CD8-positive, alpha-beta memory T cell (primary cell): ENCODE data around the gene RTN3. TPM values are rescaled to one million over a fixed set of nuclear protein-coding genes. Genes with fewer than 3 reads are reported as not detected.

ENCODE experiments used
- CTCF ChIA-PET: fragments of 350-600 bp; sonication (Branson Sonifier 250); formaldehyde crosslinking; loops from one replicate; lab custom pipeline; 2021; ENCODE audit warnings: antibody characterized with exemption; lab: Charles Lee
- POLR2A ChIA-PET: fragments of 350-600 bp; sonication (Branson Sonifier 250); formaldehyde crosslinking; loops from one replicate; lab custom pipeline; 2021; ENCODE audit warnings: antibody characterized with exemption; lab: Charles Lee
- DNase-seq, 5 donors: peaks; one replicate each; pipeline versions ENCODE4 v3.0.0 to v3.0.0-alpha.2; 2020 to 2022; ENCODE audit warnings: mixed read lengths in 1 of 5
- H3K27ac ChIP-seq: one replicate; pipeline ENCODE4 v1.7.0; 2013; ENCODE audit warnings: low read depth, mild to moderate bottlenecking, low read length, moderate library complexity
- H3K27me3 ChIP-seq: 2 replicates; pipeline ENCODE4 v1.7.0; 2013; ENCODE audit warnings: low read length, mild to moderate bottlenecking; ENCODE audit not compliant: insufficient read depth, poor library complexity, severe bottlenecking
- H3K36me3 ChIP-seq: 2 replicates; pipeline ENCODE4 v1.7.0; 2013; ENCODE audit warnings: mild to moderate bottlenecking, low read length, moderate library complexity; ENCODE audit not compliant: insufficient read depth
- H3K4me1 ChIP-seq: 2 replicates; pipeline ENCODE4 v1.7.0; 2013; ENCODE audit warnings: mild to moderate bottlenecking, low read length, moderate library complexity; ENCODE audit not compliant: insufficient read depth
- H3K4me3 ChIP-seq: 2 replicates; pipeline ENCODE4 v1.7.0; 2013; ENCODE audit warnings: mild to moderate bottlenecking, low read length
- H3K9me3 ChIP-seq: 2 replicates; pipeline ENCODE4 v1.7.0; 2013; ENCODE audit warnings: mild to moderate bottlenecking, low read length
- H3K27ac Mint-ChIP-seq, 8 donors: one replicate each; pipeline ENCODE4 v1.8.0; 2020 to 2021; ENCODE audit warnings: mixed read lengths in 8 of 8, mild to moderate bottlenecking in 6 of 8, inconsistent platforms in 3 of 8, moderate library complexity in 3 of 8
- H3K27me3 Mint-ChIP-seq, 2 donors: one replicate each; pipeline ENCODE4 v1.8.0; 2020 to 2021; ENCODE audit warnings: mixed read lengths in 2 of 2, mild to moderate bottlenecking in 1 of 2, moderate library complexity in 1 of 2
- H3K36me3 Mint-ChIP-seq, 3 donors: one replicate each; pipeline ENCODE4 v1.8.0; 2020 to 2021; ENCODE audit warnings: mixed read lengths in 3 of 3, inconsistent platforms in 1 of 3, mild to moderate bottlenecking in 1 of 3
- H3K4me1 Mint-ChIP-seq, 3 donors: one replicate each; pipeline ENCODE4 v1.8.0; 2020 to 2021; ENCODE audit warnings: mixed read lengths in 3 of 3, inconsistent platforms in 1 of 3, mild to moderate bottlenecking in 1 of 3
- H3K4me3 Mint-ChIP-seq, 7 donors: one replicate each; pipeline ENCODE4 v1.8.0; 2020 to 2021; ENCODE audit warnings: mixed read lengths in 7 of 7, mild to moderate bottlenecking in 6 of 7, moderate library complexity in 4 of 7, inconsistent platforms in 2 of 7
- H3K9me3 Mint-ChIP-seq, 5 donors: one replicate each; pipeline ENCODE4 v1.8.0; 2020 to 2022; ENCODE audit warnings: mixed read lengths in 5 of 5, mild to moderate bottlenecking in 3 of 5, moderate library complexity in 2 of 5, inconsistent platforms in 1 of 5
- polyA plus RNA-seq: library from polyadenylated mRNA; unstranded; fragments of 300-500 nt; fragmentation: Illumina TruSeq; gene quantifications from one replicate; pipeline ENCODE4 v1.2.3, GENCODE V29; 2021
- total RNA-seq, 2 experiments: library from RNA; stranded (reverse); gene quantifications; one replicate each; pipeline ENCODE4 v1.2.3, GENCODE V29; 2021

The RTN3 gene
- total and polyA plus RNA-seq, 3 experiments from 2014 or later, result 46.5 to 48.5 (median 48.4) TPM

DNA sequence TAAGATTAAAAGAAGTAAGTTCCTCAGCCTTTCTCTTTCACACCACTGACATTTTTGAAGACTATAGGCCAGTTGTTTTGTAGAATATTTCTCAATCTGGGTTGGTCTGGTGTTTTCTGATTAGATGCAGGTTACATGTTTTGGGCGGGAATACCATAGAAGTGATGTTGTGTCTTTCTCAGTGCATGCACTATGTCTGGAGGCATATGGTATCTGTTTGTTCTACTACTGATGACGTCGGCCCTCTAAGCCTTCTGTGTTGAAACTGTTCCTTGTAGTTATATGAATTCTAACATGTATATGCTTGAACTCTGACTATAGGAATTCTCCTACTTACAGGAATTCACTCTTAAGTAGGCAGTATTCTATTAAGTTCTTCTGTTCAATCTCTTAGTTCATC lies 65.7 kb downstream of the RTN3 start:
- DNase-seq, result no peak
- Mint-ChIP-seq H3K36me3 (peaks cover 0 to 34% (median 2%) of the 10 kb centered on the region in 3 donors), H3K4me3 (no peak overlapping the region), H3K27me3 (no peaks in the 10 kb centered on the region), H3K9me3 (no peaks in the 10 kb centered on the region), H3K4me1 (peaks cover 0 to 9% (median 2%) of the 10 kb centered on the region in 3 donors), H3K27ac (peak overlapping the region in 2 of 8 donors; percentile 0 to 77)
- ChIA-PET CTCF (interaction anchor here (1.5 kb wide), 1 partner anchor 10 kb away, joined by 3 read pairs; no protein-coding TSS in a partner anchor), POLR2A (no interaction called here)
- Histone ChIP-seq H3K27me3 (no peaks in the 10 kb centered on the region), H3K4me3 (no peak overlapping the region), H3K9me3 (no peaks in the 10 kb centered on the region), H3K4me1 (no peaks in the 10 kb centered on the region), H3K27ac (no peak overlapping the region), H3K36me3 (no peaks in the 10 kb centered on the region)

DNA sequence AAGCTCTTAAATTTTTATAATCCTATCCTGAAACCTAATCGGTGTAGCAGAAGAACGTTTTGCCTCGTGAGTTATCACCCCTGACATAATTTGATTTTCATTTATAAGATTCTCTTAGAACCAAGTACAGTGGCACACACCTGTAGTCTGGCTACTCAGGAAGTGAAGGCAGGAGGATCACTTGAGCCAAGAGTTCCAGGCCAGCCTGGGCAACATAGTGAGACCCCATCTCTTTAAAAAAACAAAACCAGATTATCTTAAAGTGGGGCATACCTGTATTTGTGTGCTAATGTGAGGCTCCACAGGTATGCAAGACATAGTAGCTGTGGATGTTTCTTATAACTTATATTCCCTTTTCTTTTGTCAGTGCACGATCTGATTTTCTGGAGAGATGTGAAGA lies 68.3 kb downstream of the RTN3 start:
- no peaks in the 10 kb centered on the region for H3K9me3 ChIP-seq
- no peak overlapping the region for H3K4me3 ChIP-seq
- no peaks in the 10 kb centered on the region for H3K4me1 ChIP-seq
- H3K36me3 ChIP-seq, result peaks cover 8% of the 10 kb centered on the region
- no peaks in the 10 kb centered on the region for H3K9me3 Mint-ChIP-seq
- H3K27ac Mint-ChIP-seq, result no peak overlapping the region
- no peak for DNase-seq
- no peak overlapping the region for H3K4me3 Mint-ChIP-seq
- ChIA-PET POLR2A (no interaction called here), CTCF (interaction anchor here (1.3 kb wide), 1 partner anchor 9 kb away, joined by 3 read pairs; no protein-coding TSS in a partner anchor)
- peaks cover 0 to 52% (median 4%) of the 10 kb centered on the region in 3 donors for H3K36me3 Mint-ChIP-seq
- H3K27me3 ChIP-seq, result no peaks in the 10 kb centered on the region
- peaks cover 0 to 9% (median 2%) of the 10 kb centered on the region in 3 donors for H3K4me1 Mint-ChIP-seq
- no peaks in the 10 kb centered on the region for H3K27me3 Mint-ChIP-seq
- H3K27ac ChIP-seq, result no peak overlapping the region

DNA sequence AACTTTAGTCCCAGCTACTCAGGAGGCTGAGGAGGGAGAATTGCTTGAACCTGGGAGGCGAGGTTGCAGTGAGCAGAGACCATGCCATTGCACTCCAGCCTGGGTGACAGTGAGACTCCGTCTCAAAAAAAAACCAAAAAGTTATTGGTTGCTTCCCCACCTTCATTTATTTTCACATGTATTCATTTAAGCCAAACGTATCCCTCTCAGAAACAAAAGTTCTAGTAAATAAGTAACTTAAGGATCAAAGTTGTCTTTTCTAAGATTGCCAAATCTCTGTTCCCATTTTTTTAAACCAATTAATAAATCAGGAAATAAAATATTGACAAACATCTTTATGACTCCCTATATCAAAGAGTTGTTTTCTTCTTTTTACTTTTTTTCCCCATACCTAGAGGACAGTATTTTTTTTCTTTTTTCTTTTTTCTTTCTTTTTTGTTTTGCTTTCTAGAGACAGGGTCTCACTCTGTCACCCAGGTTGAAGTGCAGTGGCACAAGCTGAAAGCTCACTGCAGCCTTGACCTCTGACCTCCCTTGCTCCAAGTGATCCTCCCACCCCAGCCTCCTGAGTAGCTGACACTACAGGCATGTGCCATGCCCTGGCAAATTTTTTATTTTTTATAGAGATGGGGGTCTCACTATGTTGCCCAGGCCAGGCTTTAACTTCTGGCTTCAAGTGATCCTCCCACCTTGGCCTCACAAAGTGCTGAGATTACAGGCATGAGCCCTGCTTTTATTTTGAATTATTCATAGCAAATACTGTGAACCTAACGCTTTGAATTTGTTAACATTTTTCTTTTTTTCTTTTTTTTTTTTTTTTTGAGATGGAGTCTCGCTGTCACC lies 75.8 kb downstream of the RTN3 start:
- CTCF ChIA-PET, result no interaction called here
- Histone ChIP-seq H3K27ac (no peak overlapping the region), H3K4me3 (no peak overlapping the region), H3K36me3 (peaks cover 8% of the 10 kb centered on the region), H3K4me1 (no peaks in the 10 kb centered on the region), H3K9me3 (no peaks in the 10 kb centered on the region), H3K27me3 (no peaks in the 10 kb centered on the region)
- DNase-seq, result no peak
- POLR2A ChIA-PET, result no interaction called here
- no peaks in the 10 kb centered on the region for H3K4me1 Mint-ChIP-seq
- H3K27me3 Mint-ChIP-seq, result no peaks in the 10 kb centered on the region
- H3K4me3 Mint-ChIP-seq, result no peak overlapping the region
- no peak overlapping the region for H3K27ac Mint-ChIP-seq
- peaks cover 0 to 52% (median 3%) of the 10 kb centered on the region in 3 donors for H3K36me3 Mint-ChIP-seq
- no peaks in the 10 kb centered on the region for H3K9me3 Mint-ChIP-seq

DNA sequence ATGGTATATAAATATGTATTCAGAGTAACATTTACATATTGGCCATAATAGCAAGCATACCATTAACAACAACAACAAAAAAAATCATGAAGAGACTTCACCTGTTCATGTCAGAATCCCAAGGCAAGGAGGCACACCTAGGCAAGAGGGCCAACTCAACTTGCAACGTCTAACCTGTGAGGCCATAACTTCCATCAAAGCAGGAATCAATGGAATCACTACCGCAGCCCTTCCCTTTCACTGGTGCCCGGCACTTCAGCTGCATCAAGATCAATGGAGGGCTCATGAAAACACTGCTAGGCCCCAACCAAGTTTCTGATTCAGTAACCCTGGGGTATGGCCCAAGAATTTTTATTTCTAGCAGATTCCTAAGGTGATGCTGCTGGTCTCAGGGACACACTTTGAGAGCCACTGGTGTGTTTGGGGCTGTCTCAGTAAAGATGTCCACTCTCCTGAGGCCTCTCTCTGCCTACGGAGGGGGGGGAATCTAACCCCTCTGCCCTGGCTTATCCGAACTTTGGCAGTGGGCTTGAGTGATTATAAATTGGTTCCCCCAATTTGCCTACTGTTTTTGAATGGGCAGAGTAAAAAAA lies 79.3 kb downstream of the RTN3 start:
- H3K36me3 Mint-ChIP-seq, result peaks cover 0 to 32% (median 2%) of the 10 kb centered on the region in 3 donors
- H3K27me3 Mint-ChIP-seq, result no peaks in the 10 kb centered on the region
- Histone ChIP-seq H3K36me3 (no peaks in the 10 kb centered on the region), H3K4me1 (no peaks in the 10 kb centered on the region), H3K4me3 (no peak overlapping the region), H3K27ac (no peak overlapping the region), H3K27me3 (no peaks in the 10 kb centered on the region), H3K9me3 (no peaks in the 10 kb centered on the region)
- H3K27ac Mint-ChIP-seq, result peak overlapping the region in 2 of 8 donors; percentile 10 to 56
- H3K4me3 Mint-ChIP-seq, result no peak overlapping the region
- ChIA-PET CTCF (no interaction called here), POLR2A (no interaction called here)
- no peak for DNase-seq
- H3K4me1 Mint-ChIP-seq, result no peaks in the 10 kb centered on the region
- H3K9me3 Mint-ChIP-seq, result no peaks in the 10 kb centered on the region

DNA sequence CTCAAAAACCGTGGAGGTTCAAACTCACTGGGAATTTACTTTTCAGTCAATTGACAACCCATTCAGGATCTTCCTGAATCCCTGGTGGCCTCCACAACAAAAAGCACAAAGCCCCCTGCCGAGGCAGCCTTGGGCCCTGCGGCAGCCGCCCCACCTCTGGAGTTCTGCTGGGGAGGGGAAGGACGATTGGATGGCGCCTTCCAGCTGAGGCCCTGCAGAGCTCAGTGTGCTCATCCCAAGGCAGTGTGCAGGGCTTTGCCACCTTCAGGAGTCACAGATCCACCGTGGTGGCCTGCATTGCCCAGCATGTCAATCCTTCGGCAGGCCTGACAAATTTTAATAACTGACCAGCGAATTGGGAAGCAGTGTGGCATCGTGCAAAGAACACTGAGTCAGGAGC lies 79.9 kb downstream of the RTN3 start:
- CTCF ChIA-PET, result interaction anchor here (1.0 kb wide), 1 partner anchor 11 kb away, joined by 3 read pairs; no protein-coding TSS in a partner anchor

DNA sequence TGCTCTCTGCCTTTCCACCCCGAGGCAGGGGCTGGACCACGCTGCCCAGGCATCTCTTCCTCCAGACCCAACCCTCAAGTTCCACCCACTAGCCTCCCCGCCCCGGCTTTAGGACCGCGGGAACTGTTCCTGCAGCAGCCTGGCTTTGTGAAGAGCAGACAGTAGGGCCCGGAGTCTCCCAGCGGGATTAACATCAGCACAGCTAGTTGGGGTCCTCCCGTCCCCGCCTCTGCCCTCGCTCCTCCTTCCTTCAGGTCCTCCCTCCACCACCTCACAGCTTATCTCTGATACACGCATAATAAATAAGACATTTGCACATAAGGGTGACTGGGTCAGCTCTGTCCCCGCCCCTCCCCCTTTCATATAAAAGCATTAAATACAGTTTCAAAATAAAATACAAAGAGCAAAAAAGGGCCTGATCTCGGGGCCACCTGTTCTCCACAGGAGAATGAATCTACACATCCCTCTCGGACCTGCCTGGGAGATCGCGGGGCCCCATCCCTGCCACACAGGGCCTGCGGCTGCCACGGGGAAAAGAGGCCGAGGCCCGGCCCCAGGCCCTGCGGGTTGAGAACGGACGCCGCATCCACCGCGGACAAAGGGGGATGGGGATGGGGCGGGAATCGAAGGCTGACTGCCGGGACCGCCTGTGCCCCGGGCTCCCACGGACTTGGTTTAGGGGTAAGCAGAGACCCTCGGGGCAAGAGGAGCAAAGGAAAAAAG lies 80.8 kb downstream of the RTN3 start:
- H3K36me3 Mint-ChIP-seq, result peaks cover 0 to 23% (median 2%) of the 10 kb centered on the region in 3 donors
- no peak for DNase-seq
- no peaks in the 10 kb centered on the region for H3K27me3 Mint-ChIP-seq
- CTCF ChIA-PET, result interaction anchor here (1.0 kb wide), 1 partner anchor 11 kb away, joined by 3 read pairs; no protein-coding TSS in a partner anchor
- Histone ChIP-seq H3K9me3 (no peaks in the 10 kb centered on the region), H3K4me3 (no peak overlapping the region), H3K27ac (no peak overlapping the region), H3K36me3 (no peaks in the 10 kb centered on the region), H3K27me3 (no peaks in the 10 kb centered on the region), H3K4me1 (no peaks in the 10 kb centered on the region)
- H3K4me3 Mint-ChIP-seq, result peak overlapping the region in 1 of 7 donors; percentile 2
- POLR2A ChIA-PET, result no interaction called here
- H3K27ac Mint-ChIP-seq, result no peak overlapping the region
- no peaks in the 10 kb centered on the region for H3K9me3 Mint-ChIP-seq
- H3K4me1 Mint-ChIP-seq, result peaks cover under 1 to 4% (median under 1%) of the 10 kb centered on the region in 3 donors

More for the DNA sequence above, 79.9 kb downstream of the RTN3 start:
- no peak overlapping the region for H3K27ac Mint-ChIP-seq
- H3K9me3 Mint-ChIP-seq, result no peaks in the 10 kb centered on the region
- no peak for DNase-seq
- no peaks in the 10 kb centered on the region for H3K9me3 ChIP-seq
- H3K36me3 ChIP-seq, result no peaks in the 10 kb centered on the region
- no peak overlapping the region for H3K4me3 ChIP-seq
- H3K4me1 ChIP-seq, result no peaks in the 10 kb centered on the region
- H3K27ac ChIP-seq, result no peak overlapping the region
- no peaks in the 10 kb centered on the region for H3K27me3 Mint-ChIP-seq
- H3K4me3 Mint-ChIP-seq, result no peak overlapping the region
- peaks cover 0 to 29% (median 2%) of the 10 kb centered on the region in 3 donors for H3K36me3 Mint-ChIP-seq
- POLR2A ChIA-PET, result no interaction called here
- no peaks in the 10 kb centered on the region for H3K27me3 ChIP-seq
- no peaks in the 10 kb centered on the region for H3K4me1 Mint-ChIP-seq

DNA sequence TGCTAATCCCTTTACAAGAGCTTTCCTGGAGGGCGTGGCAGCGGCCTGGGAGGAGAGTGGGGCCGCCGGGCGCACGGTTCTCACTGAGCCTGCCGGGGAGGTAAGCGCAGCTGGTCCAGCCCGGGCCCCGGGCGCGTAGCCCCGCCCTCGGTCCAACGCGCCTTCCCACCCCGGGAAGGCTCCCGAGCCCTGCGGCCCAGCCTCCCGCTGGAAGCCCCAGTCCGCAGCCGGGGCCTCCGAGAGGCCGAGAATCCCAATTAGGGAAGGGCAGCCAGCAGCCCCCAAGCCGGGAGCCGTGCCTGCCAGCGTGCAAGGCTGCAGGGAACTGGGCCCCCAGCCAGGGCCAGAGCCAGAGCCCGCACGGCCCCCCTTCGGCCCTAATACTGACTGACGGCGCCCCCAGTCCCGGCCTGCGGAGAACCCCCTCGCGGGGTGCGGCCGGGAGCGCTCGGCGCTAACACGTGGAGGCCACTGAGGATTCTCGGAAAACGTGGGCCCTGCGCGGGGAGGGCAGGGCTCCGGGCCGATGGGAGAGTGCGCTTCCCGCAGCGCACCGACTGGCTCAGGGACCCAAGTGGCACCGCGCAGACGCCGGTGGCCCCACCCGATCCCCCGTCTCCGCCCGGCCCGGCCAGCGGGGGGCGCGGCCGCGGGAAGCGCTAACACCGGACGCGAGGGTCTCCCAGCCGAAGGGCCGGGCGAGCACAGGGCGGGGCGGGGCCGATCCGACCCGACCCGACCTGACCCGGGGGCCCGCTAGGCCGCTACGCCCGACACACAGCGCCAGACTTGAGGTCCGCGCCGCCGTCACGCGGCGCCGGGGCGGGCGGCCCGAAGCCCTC lies 81.6 kb downstream of the RTN3 start:
- Histone ChIP-seq H3K4me1 (no peaks in the 10 kb centered on the region), H3K4me3 (no peak overlapping the region), H3K27ac (no peak overlapping the region), H3K27me3 (no peaks in the 10 kb centered on the region), H3K36me3 (no peaks in the 10 kb centered on the region), H3K9me3 (no peaks in the 10 kb centered on the region)
- POLR2A ChIA-PET, result no interaction called here
- Mint-ChIP-seq H3K27ac (no peak overlapping the region), H3K36me3 (peaks cover 0 to 25% (median 2%) of the 10 kb centered on the region in 3 donors), H3K9me3 (no peaks in the 10 kb centered on the region), H3K4me3 (no peak overlapping the region), H3K4me1 (peaks cover 7 to 11% (median 8%) of the 10 kb centered on the region in 3 donors), H3K27me3 (no peaks in the 10 kb centered on the region)
- no peak for DNase-seq
- CTCF ChIA-PET, result no interaction called here
